HEK293 (cell line): ENCODE measurements around the gene ACAA2.

Experiments used
- ATF2 ChIP-seq: fragments of 450-650 bp; formaldehyde crosslinking; IDR thresholded peaks from 2 replicates; pipeline ENCODE4 v1.5.1; 2016; ENCODE audit warnings: missing biosample characterization, missing genetic modification characterization, low read depth
- CTCF ChIP-seq: fragments of 450-650 bp; formaldehyde crosslinking; IDR thresholded peaks from 2 replicates; pipeline ENCODE4 v1.5.1; 2016; ENCODE audit warnings: missing biosample characterization, missing genetic modification characterization
- GLI4 ChIP-seq: fragments of 450-650 bp; formaldehyde crosslinking; IDR thresholded peaks from 2 replicates; pipeline ENCODE4 v1.5.1; 2016; ENCODE audit warnings: missing biosample characterization, missing genetic modification characterization
- TCF7L2 ChIP-seq: IDR thresholded peaks from 2 replicates; pipeline ENCODE4 v1.6.1; 2011; ENCODE audit warnings: low read depth, mild to moderate bottlenecking, inconsistent platforms, low read length, moderate library complexity, borderline replicate concordance
- ZNF10 ChIP-seq: fragments of 450-650 bp; formaldehyde crosslinking; IDR thresholded peaks from 2 replicates; pipeline ENCODE4 v1.5.1; 2017; ENCODE audit warnings: missing biosample characterization, missing genetic modification characterization
- ZNF157 ChIP-seq: fragments of 450-650 bp; formaldehyde crosslinking; IDR thresholded peaks from 2 replicates; pipeline ENCODE4 v1.5.1; 2016; ENCODE audit warnings: missing biosample characterization, missing genetic modification characterization
- ZNF280D ChIP-seq: fragments of 450-650 bp; formaldehyde crosslinking; IDR thresholded peaks from 2 replicates; pipeline ENCODE4 v1.5.1; 2016; ENCODE audit warnings: missing biosample characterization, missing genetic modification characterization

- TF ChIP-seq ZNF10 (tag by site-specific recombination): no peak
- no peak for TF ChIP-seq TCF7L2
- no peak for TF ChIP-seq GLI4 (tag by site-specific recombination)
- TF ChIP-seq ZNF280D (tag by site-specific recombination): no peak
- no peak for TF ChIP-seq ZNF157 (tag by site-specific recombination)
- TF ChIP-seq ATF2 (tag by site-specific recombination): no peak
- TF ChIP-seq CTCF (tag by site-specific recombination): no peak
Measured at GRCh38 chr18:49859725-49860124, 46.4 kb upstream of the ACAA2 start.
